Peyer's patch (tissue), 4 donors: ENCODE data around the gene SRCIN1. TPM values are rescaled to one million over a fixed set of nuclear protein-coding genes. Genes with fewer than 3 reads are reported as not detected.
"Not testable (repeated sequence)": the region's sequence is repeated elsewhere in the genome, so short reads cannot be mapped to it uniquely, and the experiment has no call there.

Experiments
- DNase-seq, 3 donors: peaks; one replicate each; pipeline ENCODE4 v3.0.0-alpha.2; 2017 to 2019
- H3K27ac ChIP-seq, 4 donors: fragments of 200-600 bp; sonication (generic); one replicate each; pipeline ENCODE4 v1.5.1; 2016 to 2019
- H3K27me3 ChIP-seq, 2 donors: fragments of 200-600 bp; sonication (generic); one replicate each; pipeline ENCODE4 v1.5.1; 2019
- H3K36me3 ChIP-seq, 3 donors: fragments of 200-600 bp; sonication (generic); one replicate each; pipeline ENCODE4 v1.5.1; 2016 to 2019
- H3K4me1 ChIP-seq, 4 donors: fragments of 200-600 bp; sonication (generic); one replicate each; pipeline ENCODE4 v1.5.1; 2016 to 2019
- H3K4me3 ChIP-seq, 4 donors: fragments of 200-600 bp; sonication (generic); 1 replicate in 3 of 4; 2 replicates in 1 of 4; pipeline ENCODE4 v1.5.1; 2016 to 2019; ENCODE audit warnings: mild to moderate bottlenecking in 1 of 4
- H3K9me3 ChIP-seq, 4 donors: fragments of 200-600 bp; sonication (generic); one replicate each; pipeline ENCODE4 v1.5.1; 2016 to 2019; ENCODE audit warnings: mild to moderate bottlenecking in 1 of 4
- POLR2A ChIP-seq, 2 donors: fragments of 450-650 bp; IDR thresholded peaks; one replicate each; pipeline ENCODE4 v1.5.1; 2017; ENCODE audit warnings: antibody characterized with exemption in 2 of 2, mild to moderate bottlenecking in 2 of 2, moderate library complexity in 2 of 2
- total RNA-seq, 4 donors: library from RNA; depleted of rRNA; stranded (reverse); fragments of >200 nt; gene quantifications; one replicate each; pipeline ENCODE4 v1.1.0, GENCODE V29; 2016
- TF ChIP-seq, protein P1 (sequence below), 6 experiments: fragments of 450-650 bp in 4 of 6; fragments of 200-600 bp in 2 of 6; sonication (generic) in 1 of 6; IDR thresholded peaks; one replicate each; pipeline ENCODE4 v1.5.1; 2017 to 2019; ENCODE audit warnings: antibody characterized with exemption in 6 of 6, mild to moderate bottlenecking in 3 of 6, moderate library complexity in 1 of 6

Gene SRCIN1
- total RNA-seq, 4 donors from 2014 or later = 3.2 to 10.6 (median 8.4) TPM

DNA sequence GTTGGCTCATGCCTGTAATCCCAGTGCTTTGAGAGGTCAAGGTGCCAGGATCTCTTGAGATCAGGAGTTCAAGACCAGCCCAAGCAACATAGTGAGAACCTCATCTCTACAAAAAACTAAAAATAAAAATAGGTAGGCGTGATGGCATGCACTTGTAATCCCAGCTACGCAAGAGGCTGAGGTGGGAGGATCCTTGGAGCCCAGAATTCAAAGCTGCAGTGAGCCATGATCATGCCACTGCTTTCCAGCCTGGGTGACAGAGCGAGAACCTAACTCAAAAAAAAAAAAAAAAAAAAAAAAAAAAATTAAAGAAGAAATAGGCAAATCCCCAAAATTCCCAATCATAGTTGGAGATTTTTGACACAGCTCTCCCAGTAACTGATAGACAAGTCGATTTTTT is 32.2 kb upstream of the SRCIN1 start:
- no peaks in the 10 kb centered on the region for H3K27me3 ChIP-seq
- TF ChIP-seq POLR2A (IDR thresholded peaks at IDR 0.05) = no peak
- TF ChIP-seq, protein P1, sequence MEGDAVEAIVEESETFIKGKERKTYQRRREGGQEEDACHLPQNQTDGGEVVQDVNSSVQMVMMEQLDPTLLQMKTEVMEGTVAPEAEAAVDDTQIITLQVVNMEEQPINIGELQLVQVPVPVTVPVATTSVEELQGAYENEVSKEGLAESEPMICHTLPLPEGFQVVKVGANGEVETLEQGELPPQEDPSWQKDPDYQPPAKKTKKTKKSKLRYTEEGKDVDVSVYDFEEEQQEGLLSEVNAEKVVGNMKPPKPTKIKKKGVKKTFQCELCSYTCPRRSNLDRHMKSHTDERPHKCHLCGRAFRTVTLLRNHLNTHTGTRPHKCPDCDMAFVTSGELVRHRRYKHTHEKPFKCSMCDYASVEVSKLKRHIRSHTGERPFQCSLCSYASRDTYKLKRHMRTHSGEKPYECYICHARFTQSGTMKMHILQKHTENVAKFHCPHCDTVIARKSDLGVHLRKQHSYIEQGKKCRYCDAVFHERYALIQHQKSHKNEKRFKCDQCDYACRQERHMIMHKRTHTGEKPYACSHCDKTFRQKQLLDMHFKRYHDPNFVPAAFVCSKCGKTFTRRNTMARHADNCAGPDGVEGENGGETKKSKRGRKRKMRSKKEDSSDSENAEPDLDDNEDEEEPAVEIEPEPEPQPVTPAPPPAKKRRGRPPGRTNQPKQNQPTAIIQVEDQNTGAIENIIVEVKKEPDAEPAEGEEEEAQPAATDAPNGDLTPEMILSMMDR (IDR thresholded peaks at IDR 0.05) = no peak
- no peaks in the 10 kb centered on the region for H3K36me3 ChIP-seq
- no peak overlapping the region for H3K27ac ChIP-seq
- no peaks in the 10 kb centered on the region for H3K9me3 ChIP-seq
- DNase-seq = no peak
- no peak overlapping the region for H3K4me3 ChIP-seq
- no peaks in the 10 kb centered on the region for H3K4me1 ChIP-seq

- no peak for TF ChIP-seq POLR2A (IDR thresholded peaks at IDR 0.05)
- TF ChIP-seq, protein P1 (IDR thresholded peaks at IDR 0.05) = no peak
- Histone ChIP-seq H3K9me3 (no peaks in the 10 kb centered on the region), H3K27ac (no peak overlapping the region), H3K27me3 (no peaks in the 10 kb centered on the region), H3K4me3 (no peak overlapping the region), H3K36me3 (no peaks in the 10 kb centered on the region), H3K4me1 (no peaks in the 10 kb centered on the region)
- peak in 1 of 3 donors; percentile 11 for DNase-seq
Observed at GRCh38 chr17:38636054-38636453, 30.3 kb upstream of the SRCIN1 start.

DNA sequence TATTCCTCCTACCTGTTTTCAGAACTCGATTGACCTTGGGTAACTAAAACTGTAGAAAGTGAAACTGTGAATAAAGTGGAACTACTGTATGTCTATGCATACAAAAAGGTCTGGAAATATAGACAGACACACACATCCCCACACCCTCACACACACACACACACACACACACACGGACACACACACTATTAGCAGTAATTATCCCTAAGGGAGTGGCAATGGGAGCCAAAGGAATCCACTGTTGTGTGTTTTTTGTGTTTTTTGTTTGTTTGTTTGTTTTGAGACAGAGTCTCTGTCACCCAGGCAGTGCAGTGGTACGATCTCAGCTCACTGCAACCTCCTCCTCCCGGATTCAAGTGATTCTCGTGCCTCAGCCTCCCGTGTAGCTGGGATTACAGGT is 26.6 kb upstream of the SRCIN1 start:
- Histone ChIP-seq H3K9me3 (no peaks in the 10 kb centered on the region), H3K27ac (no peak overlapping the region), H3K27me3 (no peaks in the 10 kb centered on the region), H3K36me3 (no peaks in the 10 kb centered on the region), H3K4me1 (no peaks in the 10 kb centered on the region), H3K4me3 (no peak overlapping the region)
- no peak for TF ChIP-seq POLR2A (IDR thresholded peaks at IDR 0.05)
- TF ChIP-seq, protein P1 (IDR thresholded peaks at IDR 0.05) = no peak
- no peak for DNase-seq

- TF ChIP-seq, protein P1 (IDR thresholded peaks at IDR 0.05) = no peak
- TF ChIP-seq POLR2A (IDR thresholded peaks at IDR 0.05) = no peak
- Histone ChIP-seq H3K9me3 (no peaks in the 10 kb centered on the region), H3K27ac (no peak overlapping the region), H3K4me1 (no peaks in the 10 kb centered on the region), H3K36me3 (no peaks in the 10 kb centered on the region), H3K27me3 (no peaks in the 10 kb centered on the region), H3K4me3 (no peak overlapping the region)
- DNase-seq = no peak
Observed at GRCh38 chr17:38628441-38628840, 22.7 kb upstream of the SRCIN1 start.

DNA sequence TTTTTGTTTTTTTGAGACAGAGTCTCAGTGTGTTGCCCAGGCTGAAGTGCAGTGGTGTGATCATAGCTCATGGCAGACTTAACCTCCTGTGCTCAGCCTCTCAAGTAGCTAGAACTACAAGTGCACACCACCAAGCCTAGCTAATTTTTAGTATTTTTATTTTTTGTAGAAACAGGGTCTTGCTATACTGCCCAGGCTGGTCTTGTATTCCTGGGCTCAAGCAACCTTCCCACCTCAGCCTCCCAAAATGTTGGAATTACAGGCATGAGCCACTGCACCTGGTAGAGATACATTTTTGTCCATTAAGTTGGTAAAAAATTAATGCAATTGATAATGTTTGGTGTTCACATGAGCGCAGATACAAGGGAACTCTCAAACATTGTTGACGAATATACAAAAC is 22.2 kb upstream of the SRCIN1 start:
- no peak for TF ChIP-seq POLR2A (IDR thresholded peaks at IDR 0.05)
- TF ChIP-seq, protein P1 (IDR thresholded peaks at IDR 0.05) = no peak
- Histone ChIP-seq H3K9me3 (no peaks in the 10 kb centered on the region), H3K4me1 (no peaks in the 10 kb centered on the region), H3K36me3 (no peaks in the 10 kb centered on the region), H3K27me3 (no peaks in the 10 kb centered on the region), H3K4me3 (no peak overlapping the region), H3K27ac (no peak overlapping the region)
- DNase-seq = no peak

GRCh38 chr17:38626606-38627226 is 21.0 kb upstream of the SRCIN1 start:
- not testable (repeated sequence) for H3K36me3 ChIP-seq, H3K4me1 ChIP-seq, H3K4me3 ChIP-seq, H3K27me3 ChIP-seq, H3K27ac ChIP-seq, H3K9me3 ChIP-seq
- DNase-seq = peak in 1 of 3 donors; percentile 0
